SK-N-SH (cell line): Measurements from ENCODE around the gene TYK2. TPM values are rescaled to one million over a fixed set of nuclear protein-coding genes. Genes with fewer than 3 reads are reported as not detected.

Experiments used
- CTCF ChIA-PET: fragments of 300-600, 350-600 bp; formaldehyde crosslinking; extraction: SDS; loops from one replicate; lab custom pipeline; 2021; lab: Yijun Ruan, JAX
- POLR2A ChIA-PET: fragments of 350-600 bp; sonication (Branson Sonifier 250); formaldehyde crosslinking; extraction: SDS; loops from one replicate; lab custom pipeline; 2020; ENCODE audit warnings: antibody characterized with exemption, inconsistent platforms; lab: Yijun Ruan, JAX
- DNase-seq: peaks from one replicate; pipeline ENCODE4 v3.0.0; 2012
- H2AFZ ChIP-seq: fragments of 200-600 bp; sonication (generic); 2 replicates; pipeline ENCODE4 v1.8.1; 2016; ENCODE audit warnings: antibody characterized with exemption, mild to moderate bottlenecking, low read depth
- H3F3A ChIP-seq: fragments of 200-600 bp; sonication (generic); replicated peaks from 2 replicates; pipeline ENCODE3; 2016; ENCODE audit warnings: antibody characterized with exemption, mild to moderate bottlenecking; ENCODE audit not compliant: insufficient read depth
- H3K27ac ChIP-seq, 2 experiments: fragments of 200-500 bp in 1 of 2; fragments of 200-600 bp in 1 of 2; sonication (Bioruptor generic) in 1 of 2; sonication (generic), shearing (Covaris generic) in 1 of 2; 2 replicates each; pipeline versions ENCODE4 v1.5.1 to v1.6.1; 2014 to 2016; ENCODE audit warnings: low read depth in 2 of 2, inconsistent platforms in 1 of 2, low read length in 1 of 2, mild to moderate bottlenecking in 1 of 2, mixed read lengths in 1 of 2
- H3K27me3 ChIP-seq: fragments of 200-600 bp; sonication (generic), shearing (Covaris generic); 2 replicates; pipeline ENCODE4 v1.6.1; 2016; ENCODE audit warnings: mixed run types; ENCODE audit not compliant: insufficient read depth
- H3K36me3 ChIP-seq, 2 experiments: fragments of 200-500 bp in 1 of 2; fragments of 200-600 bp in 1 of 2; sonication (Bioruptor generic) in 1 of 2; sonication (generic) in 1 of 2; replicated peaks in 1 of 2; 2 replicates each; pipeline versions ENCODE3 to v1.5.1; 2014 to 2016; ENCODE audit warnings: low read length in 1 of 2, mild to moderate bottlenecking in 1 of 2; ENCODE audit not compliant: insufficient read depth in 2 of 2, control insufficient read depth in 1 of 2
- H3K4me1 ChIP-seq, 2 experiments: fragments of 200-500 bp in 1 of 2; fragments of 200-600 bp in 1 of 2; sonication (Bioruptor generic) in 1 of 2; sonication (generic), shearing (Covaris generic) in 1 of 2; 2 replicates each; pipeline versions ENCODE4 v1.5.1 to v1.6.1; 2014 to 2016; ENCODE audit warnings: low read depth in 1 of 2, low read length in 1 of 2, mixed run types in 1 of 2; ENCODE audit not compliant: insufficient read depth in 2 of 2, control insufficient read depth in 1 of 2
- H3K4me2 ChIP-seq: fragments of 200-600 bp; sonication (generic), shearing (Covaris generic); 2 replicates; pipeline ENCODE4 v1.6.1; 2017; ENCODE audit warnings: mixed run types
- H3K4me3 ChIP-seq, 2 experiments: fragments of 200-500 bp in 1 of 2; fragments of 200-600 bp in 1 of 2; sonication (Bioruptor generic) in 1 of 2; sonication (generic), shearing (Covaris generic) in 1 of 2; 2 replicates each; pipeline versions ENCODE4 v1.5.1 to v1.8.1; 2014 to 2016; ENCODE audit warnings: low read depth in 2 of 2, inconsistent platforms in 1 of 2, low read length in 1 of 2, mild to moderate bottlenecking in 1 of 2, mixed read lengths in 1 of 2, moderate library complexity in 1 of 2
- H3K79me2 ChIP-seq: fragments of 200-600 bp; sonication (generic); 2 replicates; pipeline ENCODE4 v1.8.1; 2017; ENCODE audit warnings: mild to moderate bottlenecking; ENCODE audit not compliant: insufficient read depth
- H3K9ac ChIP-seq: fragments of 200-600 bp; sonication (generic); 2 replicates; pipeline ENCODE4 v1.6.1; 2017; ENCODE audit warnings: mixed run types
- H3K9me2 ChIP-seq: fragments of 200-600 bp; sonication (generic); 2 replicates; pipeline ENCODE4 v1.6.1; 2017; ENCODE audit warnings: mixed run types
- H3K9me3 ChIP-seq: fragments of 200-600 bp; sonication (generic); 2 replicates; pipeline ENCODE4 v1.6.1; 2017; ENCODE audit warnings: mixed run types, mild to moderate bottlenecking, moderate library complexity
- H4K20me1 ChIP-seq: fragments of 200-600 bp; sonication (generic); 2 replicates; pipeline ENCODE4 v1.6.1; 2017; ENCODE audit warnings: mild to moderate bottlenecking, mixed run types; ENCODE audit not compliant: insufficient read depth
- ELF1 ChIP-seq: IDR thresholded peaks from 2 replicates; pipeline ENCODE4 v1.4.0; 2012
- EP300 ChIP-seq, 2 experiments: IDR thresholded peaks; 2 replicates each; pipeline versions ENCODE4 v1.4.0 to v1.6.1; 2012; ENCODE audit warnings: borderline replicate concordance in 1 of 2, low read depth in 1 of 2, low read length in 1 of 2
- FOXJ3 ChIP-seq: sonication (generic); formaldehyde crosslinking; IDR thresholded peaks from 2 replicates; pipeline ENCODE4 v1.5.1; 2020; ENCODE audit warnings: mild to moderate bottlenecking, missing genetic modification reagents
- FOXM1 ChIP-seq: IDR thresholded peaks from 2 replicates; pipeline ENCODE4 v1.4.0; 2012; ENCODE audit warnings: low read depth, mild to moderate bottlenecking
- GABPA ChIP-seq: IDR thresholded peaks from 2 replicates; pipeline ENCODE4 v1.4.0; 2012; ENCODE audit warnings: low read depth, mild to moderate bottlenecking
- MEF2A ChIP-seq: IDR thresholded peaks from 2 replicates; pipeline ENCODE4 v1.4.0; 2012; ENCODE audit warnings: low read depth, borderline replicate concordance
- NFIC ChIP-seq: IDR thresholded peaks from 2 replicates; pipeline ENCODE4 v1.4.0; 2012; ENCODE audit warnings: borderline replicate concordance
- NRF1 ChIP-seq: IDR thresholded peaks from 2 replicates; pipeline ENCODE4 v1.6.1; 2012; ENCODE audit warnings: low read depth, mild to moderate bottlenecking, low read length
- POLR2AphosphoS5 ChIP-seq: IDR thresholded peaks from 2 replicates; pipeline ENCODE4 v1.6.1; 2012; ENCODE audit warnings: low read depth, low read length
- RCOR1 ChIP-seq: fragments of 150-350 bp; IDR thresholded peaks from 2 replicates; pipeline ENCODE4 v1.6.1; 2017; ENCODE audit warnings: antibody characterized with exemption, low read length
- SMC3 ChIP-seq: IDR thresholded peaks from 2 replicates; pipeline ENCODE4 v1.6.1; 2012; ENCODE audit warnings: low read depth, low read length, improper control_type of control experiment
- TCF12 ChIP-seq: IDR thresholded peaks from 2 replicates; pipeline ENCODE4 v1.4.0; 2012
- TEAD4 ChIP-seq: IDR thresholded peaks from 2 replicates; pipeline ENCODE4 v1.4.0; 2012; ENCODE audit warnings: mild to moderate bottlenecking, borderline replicate concordance; ENCODE audit not compliant: insufficient read depth
- WGBS: methylation state at CpG from one replicate; pipeline ENCODE4 v1.1.6; 2017; ENCODE audit warnings: low lambda C conversion rate; 5-methylcytosine and 5-hydroxymethylcytosine counted together
- polyA plus RNA-seq, 3 experiments: library from polyadenylated mRNA; depleted of rRNA; stranded (reverse); fragments of >200 nt; gene quantifications; 2 replicates each; pipeline ENCODE4 v1.2.3, GENCODE V29; 2012
- TF ChIP-seq, protein P1 (sequence below): fragments of 150-350 bp; IDR thresholded peaks from 2 replicates; pipeline ENCODE4 v1.6.1; 2016; ENCODE audit warnings: mild to moderate bottlenecking, low read depth, low read length
- TF ChIP-seq, protein P2 (sequence below): IDR thresholded peaks from 2 replicates; pipeline ENCODE4 v1.6.1; 2012; ENCODE audit warnings: mild to moderate bottlenecking, low read depth, low read length, moderate library complexity
- TF ChIP-seq, protein P3 (sequence below): fragments of 200-600 bp; sonication (generic); IDR thresholded peaks from 2 replicates; pipeline ENCODE4 v1.6.1; 2017; ENCODE audit warnings: antibody characterized with exemption, mild to moderate bottlenecking, moderate library complexity

Gene TYK2
- polyA plus RNA-seq, 1 of the 3 experiments (the other 2 are of a cell fraction) = 44.6 TPM

DNA sequence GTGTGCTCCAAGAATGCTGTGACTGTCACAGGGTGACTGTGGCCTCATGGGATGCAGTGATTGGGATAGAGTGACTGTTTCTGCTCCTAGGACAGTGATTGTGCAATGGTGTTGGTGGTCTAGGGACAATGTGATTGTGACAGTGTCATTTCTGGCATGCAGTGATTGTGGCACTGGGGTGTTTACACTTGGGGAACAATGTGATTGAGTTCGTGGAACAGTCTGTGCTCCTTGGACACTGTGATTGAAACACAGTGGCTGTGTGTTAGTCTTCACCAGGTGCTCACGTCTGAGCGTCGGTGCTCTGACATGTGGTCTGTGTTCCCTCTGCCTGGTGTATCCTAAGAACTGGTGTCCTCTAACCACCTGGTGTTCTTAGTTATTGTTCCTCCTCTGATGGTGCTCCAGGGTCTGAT is 41.7 kb upstream of the TYK2 start:
- Histone ChIP-seq H3F3A (peaks cover 34% of the 10 kb centered on the region), H3K27me3 (peaks cover 60% of the 10 kb centered on the region), H3K4me1 (peaks cover 5 to 10% of the 10 kb centered on the region in 2 experiments; a peak in 1 of 4 replicates), H4K20me1 (no peaks in the 10 kb centered on the region), H3K9me3 (no peaks in the 10 kb centered on the region), H3K9ac (no peak overlapping the region), H3K27ac (no peak overlapping the region), H3K4me3 (no peak overlapping the region), H3K9me2 (no peaks in the 10 kb centered on the region), H3K36me3 (no peaks in the 10 kb centered on the region), H2AFZ (no peak overlapping the region), H3K4me2 (no peak overlapping the region), H3K79me2 (no peaks in the 10 kb centered on the region)
- POLR2A ChIA-PET = no interaction called here
- 21% methylated on average over 4 of the region's 4 CpGs for WGBS
- CTCF ChIA-PET = interaction anchor here (0.8 to 11.8 kb wide), 6 partner anchors 8 to 132 kb away, joined by 3 to 313 read pairs (median 4); partner anchors contain the start of gene CDC37
- DNase-seq = no peak
- TF ChIP-seq TCF12 (no peak), MEF2A (no peak), EP300 (IDR thresholded peaks at IDR 0.05; ENCODE audit: borderline replicate concordance in 1 of 2, low read depth in 1 of 2, low read length in 1 of 2) (no peak), GABPA (no peak), SMC3 (no peak), FOXJ3 (no peak), NRF1 (no peak), POLR2AphosphoS5 (no peak), FOXM1 (no peak), TEAD4 (no peak), ELF1 (no peak), NFIC (no peak), RCOR1 (no peak)
- TF ChIP-seq, protein P1, sequence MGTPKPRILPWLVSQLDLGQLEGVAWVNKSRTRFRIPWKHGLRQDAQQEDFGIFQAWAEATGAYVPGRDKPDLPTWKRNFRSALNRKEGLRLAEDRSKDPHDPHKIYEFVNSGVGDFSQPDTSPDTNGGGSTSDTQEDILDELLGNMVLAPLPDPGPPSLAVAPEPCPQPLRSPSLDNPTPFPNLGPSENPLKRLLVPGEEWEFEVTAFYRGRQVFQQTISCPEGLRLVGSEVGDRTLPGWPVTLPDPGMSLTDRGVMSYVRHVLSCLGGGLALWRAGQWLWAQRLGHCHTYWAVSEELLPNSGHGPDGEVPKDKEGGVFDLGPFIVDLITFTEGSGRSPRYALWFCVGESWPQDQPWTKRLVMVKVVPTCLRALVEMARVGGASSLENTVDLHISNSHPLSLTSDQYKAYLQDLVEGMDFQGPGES = no peak
- TF ChIP-seq, all 33 proteins: peak for 0

DNA sequence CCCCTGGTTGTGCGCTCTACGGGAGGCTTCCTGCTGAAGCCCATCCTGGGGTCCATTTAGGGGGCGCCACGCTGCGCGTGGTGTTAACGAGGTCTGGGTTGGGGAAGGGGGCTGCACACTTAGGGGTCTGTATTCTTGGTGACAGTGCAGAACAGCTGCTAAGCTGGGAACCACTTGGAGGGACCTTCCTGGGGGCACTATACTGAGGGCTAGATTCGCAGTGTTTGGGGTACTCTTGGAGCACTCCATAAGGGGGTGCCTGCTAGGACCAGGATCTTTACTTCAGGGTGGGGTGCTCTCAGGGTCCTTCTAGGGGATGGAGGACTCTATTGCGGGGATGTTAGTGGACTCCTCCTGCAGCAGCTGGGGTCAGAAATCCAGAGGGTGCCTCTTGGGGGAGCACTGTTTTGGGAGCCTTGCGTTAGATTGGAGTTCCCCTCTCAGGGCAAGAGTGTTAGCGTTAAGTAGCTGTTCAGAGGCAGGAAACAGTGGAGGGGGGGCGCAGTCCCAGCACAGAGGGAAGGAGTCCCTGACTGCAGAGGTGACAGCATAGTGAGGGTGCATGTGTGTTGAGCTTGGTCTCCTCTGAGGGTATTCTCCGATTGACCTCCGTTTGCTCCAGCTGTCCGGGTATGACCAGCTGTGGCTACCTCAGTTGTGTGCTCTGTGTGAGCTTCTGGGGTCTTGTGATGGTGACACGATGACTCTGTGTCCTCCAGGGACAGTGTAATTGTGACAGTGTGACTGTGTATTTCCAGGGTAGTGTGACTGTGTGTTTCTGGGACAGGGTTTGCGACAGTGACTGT is 41.1 kb upstream of the TYK2 start:
- Histone ChIP-seq H3K4me2 (peak overlapping the region; percentile 77; the same call in 1 of the 2 replicates), H3K4me3 (peak overlapping the region in 1 of 2 experiments; percentile 44; a peak in 1 of 4 replicates)
- TF ChIP-seq, protein P2, sequence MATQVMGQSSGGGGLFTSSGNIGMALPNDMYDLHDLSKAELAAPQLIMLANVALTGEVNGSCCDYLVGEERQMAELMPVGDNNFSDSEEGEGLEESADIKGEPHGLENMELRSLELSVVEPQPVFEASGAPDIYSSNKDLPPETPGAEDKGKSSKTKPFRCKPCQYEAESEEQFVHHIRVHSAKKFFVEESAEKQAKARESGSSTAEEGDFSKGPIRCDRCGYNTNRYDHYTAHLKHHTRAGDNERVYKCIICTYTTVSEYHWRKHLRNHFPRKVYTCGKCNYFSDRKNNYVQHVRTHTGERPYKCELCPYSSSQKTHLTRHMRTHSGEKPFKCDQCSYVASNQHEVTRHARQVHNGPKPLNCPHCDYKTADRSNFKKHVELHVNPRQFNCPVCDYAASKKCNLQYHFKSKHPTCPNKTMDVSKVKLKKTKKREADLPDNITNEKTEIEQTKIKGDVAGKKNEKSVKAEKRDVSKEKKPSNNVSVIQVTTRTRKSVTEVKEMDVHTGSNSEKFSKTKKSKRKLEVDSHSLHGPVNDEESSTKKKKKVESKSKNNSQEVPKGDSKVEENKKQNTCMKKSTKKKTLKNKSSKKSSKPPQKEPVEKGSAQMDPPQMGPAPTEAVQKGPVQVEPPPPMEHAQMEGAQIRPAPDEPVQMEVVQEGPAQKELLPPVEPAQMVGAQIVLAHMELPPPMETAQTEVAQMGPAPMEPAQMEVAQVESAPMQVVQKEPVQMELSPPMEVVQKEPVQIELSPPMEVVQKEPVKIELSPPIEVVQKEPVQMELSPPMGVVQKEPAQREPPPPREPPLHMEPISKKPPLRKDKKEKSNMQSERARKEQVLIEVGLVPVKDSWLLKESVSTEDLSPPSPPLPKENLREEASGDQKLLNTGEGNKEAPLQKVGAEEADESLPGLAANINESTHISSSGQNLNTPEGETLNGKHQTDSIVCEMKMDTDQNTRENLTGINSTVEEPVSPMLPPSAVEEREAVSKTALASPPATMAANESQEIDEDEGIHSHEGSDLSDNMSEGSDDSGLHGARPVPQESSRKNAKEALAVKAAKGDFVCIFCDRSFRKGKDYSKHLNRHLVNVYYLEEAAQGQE = no peak
- TF ChIP-seq, protein P3, sequence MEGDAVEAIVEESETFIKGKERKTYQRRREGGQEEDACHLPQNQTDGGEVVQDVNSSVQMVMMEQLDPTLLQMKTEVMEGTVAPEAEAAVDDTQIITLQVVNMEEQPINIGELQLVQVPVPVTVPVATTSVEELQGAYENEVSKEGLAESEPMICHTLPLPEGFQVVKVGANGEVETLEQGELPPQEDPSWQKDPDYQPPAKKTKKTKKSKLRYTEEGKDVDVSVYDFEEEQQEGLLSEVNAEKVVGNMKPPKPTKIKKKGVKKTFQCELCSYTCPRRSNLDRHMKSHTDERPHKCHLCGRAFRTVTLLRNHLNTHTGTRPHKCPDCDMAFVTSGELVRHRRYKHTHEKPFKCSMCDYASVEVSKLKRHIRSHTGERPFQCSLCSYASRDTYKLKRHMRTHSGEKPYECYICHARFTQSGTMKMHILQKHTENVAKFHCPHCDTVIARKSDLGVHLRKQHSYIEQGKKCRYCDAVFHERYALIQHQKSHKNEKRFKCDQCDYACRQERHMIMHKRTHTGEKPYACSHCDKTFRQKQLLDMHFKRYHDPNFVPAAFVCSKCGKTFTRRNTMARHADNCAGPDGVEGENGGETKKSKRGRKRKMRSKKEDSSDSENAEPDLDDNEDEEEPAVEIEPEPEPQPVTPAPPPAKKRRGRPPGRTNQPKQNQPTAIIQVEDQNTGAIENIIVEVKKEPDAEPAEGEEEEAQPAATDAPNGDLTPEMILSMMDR = 0 out of 2 replicates have a peak, but pooled peaks have one; percentile 12
- no peak for TF ChIP-seq EP300 (IDR thresholded peaks at IDR 0.05; ENCODE audit: borderline replicate concordance in 1 of 2, low read depth in 1 of 2, low read length in 1 of 2)

More for the DNA sequence above, 41.1 kb upstream of the TYK2 start:
- Histone ChIP-seq H3K9me3 (no peaks in the 10 kb centered on the region), H4K20me1 (no peaks in the 10 kb centered on the region), H2AFZ (no peak overlapping the region), H3F3A (peaks cover 37% of the 10 kb centered on the region), H3K79me2 (no peaks in the 10 kb centered on the region), H3K27ac (no peak overlapping the region), H3K27me3 (peaks cover 60% of the 10 kb centered on the region), H3K9me2 (no peaks in the 10 kb centered on the region), H3K36me3 (no peaks in the 10 kb centered on the region), H3K9ac (no peak overlapping the region), H3K4me1 (peaks cover 5 to 10% of the 10 kb centered on the region in 2 experiments; a peak in 1 of 4 replicates)
- ChIA-PET POLR2A (no interaction called here), CTCF (interaction anchor here (0.7 to 11.8 kb wide), 9 partner anchors 9 to 131 kb away, joined by 3 to 313 read pairs (median 4); partner anchors contain the start of gene CDC37)
- DNase-seq = no peak
- WGBS = 0% methylated on average over 3 of the region's 17 CpGs
